Measurements from ENCODE around the gene TSPAN6.

DNA sequence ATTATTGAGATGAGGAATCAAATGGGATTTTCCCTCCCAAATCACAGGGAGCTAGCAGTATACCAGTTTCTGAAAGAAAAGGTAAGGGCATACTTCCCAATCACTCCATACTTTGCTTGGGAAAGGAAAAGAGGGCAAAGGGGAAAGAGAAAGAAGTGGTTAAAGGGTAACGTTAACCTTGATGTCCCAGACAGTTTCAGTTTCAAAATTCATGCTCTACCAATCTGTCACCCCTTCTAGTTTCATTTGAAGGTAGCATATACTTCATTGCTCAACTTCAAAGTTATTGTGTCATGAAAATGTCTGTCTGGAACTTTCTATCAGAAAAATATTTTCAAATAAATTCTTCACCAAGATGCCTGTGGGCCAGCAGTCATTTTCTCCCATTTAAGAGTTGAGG lies 35.8 kb downstream of the TSPAN6 start:
- TF ChIP-seq POLR2AphosphoS5 (IDR thresholded peaks at IDR 0.05; ENCODE audit: low read depth, low read length), result no peak
- no peak for TF ChIP-seq POLR2A (IDR thresholded peaks at IDR 0.05; ENCODE audit: low read depth, low read length)
